OCI-LY1 (cell line): Measurements from ENCODE around the gene MRLN.
"Not testable (repeated sequence)": the region's sequence is repeated elsewhere in the genome, so short reads cannot be mapped to it uniquely, and the experiment has no call there.

Experiments used
- H2AFZ ChIP-seq: fragments of 200-600 bp; sonication (generic), shearing (Covaris generic); 2 replicates; pipeline ENCODE4 v1.6.0; 2014; ENCODE audit warnings: antibody characterized with exemption, mild to moderate bottlenecking, low read length
- H3F3A ChIP-seq: fragments of 200-600 bp; sonication (generic), shearing (Covaris generic); 2 replicates; pipeline ENCODE4 v1.6.0; 2014; ENCODE audit warnings: mild to moderate bottlenecking, antibody characterized with exemption, low read length, moderate library complexity; ENCODE audit not compliant: insufficient read depth
- H3K27ac ChIP-seq: fragments of 200-600 bp; sonication (generic); 2 replicates; pipeline ENCODE4 v1.5.1; 2014; ENCODE audit warnings: low read length, mixed run types, mild to moderate bottlenecking, low read depth; ENCODE audit not compliant: poor library complexity, severe bottlenecking
- H3K27me3 ChIP-seq: fragments of 200-600 bp; sonication (generic); 2 replicates; pipeline ENCODE4 v1.6.0; 2014; ENCODE audit warnings: antibody characterized with exemption, mild to moderate bottlenecking, low read length, moderate library complexity; ENCODE audit not compliant: insufficient read depth
- H3K36me3 ChIP-seq: fragments of 200-600 bp; sonication (generic); 2 replicates; pipeline ENCODE4 v1.6.1; 2014; ENCODE audit warnings: mild to moderate bottlenecking, antibody characterized with exemption, low read length, moderate library complexity, mixed read lengths; ENCODE audit not compliant: insufficient read depth
- H3K4me1 ChIP-seq: fragments of 200-600 bp; sonication (generic); 2 replicates; pipeline ENCODE4 v1.5.1; 2014; ENCODE audit warnings: mild to moderate bottlenecking, low read length, moderate library complexity; ENCODE audit not compliant: insufficient read depth, severe bottlenecking
- H3K4me2 ChIP-seq: fragments of 200-600 bp; sonication (generic), shearing (Covaris generic); 2 replicates; pipeline ENCODE4 v1.6.1; 2014; ENCODE audit warnings: low read length
- H3K4me3 ChIP-seq: fragments of 200-600 bp; sonication (generic); 2 replicates; pipeline ENCODE4 v1.5.1; 2014; ENCODE audit warnings: low read length, low read depth, mild to moderate bottlenecking, mixed read lengths; ENCODE audit not compliant: poor library complexity, severe bottlenecking
- H3K79me2 ChIP-seq: fragments of 200-600 bp; shearing (Covaris generic); 2 replicates; pipeline ENCODE4 v1.6.1; 2016; ENCODE audit warnings: mixed run types, low read length, mixed read lengths; ENCODE audit not compliant: insufficient read depth
- H3K9ac ChIP-seq: fragments of 200-600 bp; sonication (generic), shearing (Covaris generic); 2 replicates; pipeline ENCODE4 v1.6.1; 2014; ENCODE audit warnings: mild to moderate bottlenecking, low read length, mixed read lengths
- H3K9me2 ChIP-seq: fragments of 200-600 bp; sonication (generic), shearing (Covaris generic); 2 replicates; pipeline ENCODE4 v1.6.1; 2014; ENCODE audit warnings: low read depth, mild to moderate bottlenecking, low read length, mixed read lengths
- H3K9me3 ChIP-seq: fragments of 200-600 bp; shearing (Covaris generic); 2 replicates; pipeline ENCODE4 v1.6.1; 2014; ENCODE audit warnings: low read length, mixed read lengths
- H4K20me1 ChIP-seq: fragments of 200-600 bp; sonication (generic), shearing (Covaris generic); 2 replicates; pipeline ENCODE4 v1.6.0; 2016; ENCODE audit warnings: mild to moderate bottlenecking, low read length; ENCODE audit not compliant: insufficient read depth
- EZH2 ChIP-seq: fragments of 200-600 bp; sonication (generic), shearing (Covaris generic); IDR thresholded peaks from 2 replicates; pipeline ENCODE4 v1.8.0; 2017; ENCODE audit warnings: borderline replicate concordance, mixed run types, mild to moderate bottlenecking, antibody characterized with exemption, low read length, moderate library complexity, mixed read lengths
- TF ChIP-seq, protein P1 (sequence below): fragments of 200-600 bp; sonication (generic), shearing (Covaris generic); IDR thresholded peaks from 2 replicates; pipeline ENCODE4 v1.5.1; 2017; ENCODE audit warnings: mild to moderate bottlenecking, antibody characterized with exemption, low read length, moderate library complexity, mixed read lengths

MRLN gene

DNA sequence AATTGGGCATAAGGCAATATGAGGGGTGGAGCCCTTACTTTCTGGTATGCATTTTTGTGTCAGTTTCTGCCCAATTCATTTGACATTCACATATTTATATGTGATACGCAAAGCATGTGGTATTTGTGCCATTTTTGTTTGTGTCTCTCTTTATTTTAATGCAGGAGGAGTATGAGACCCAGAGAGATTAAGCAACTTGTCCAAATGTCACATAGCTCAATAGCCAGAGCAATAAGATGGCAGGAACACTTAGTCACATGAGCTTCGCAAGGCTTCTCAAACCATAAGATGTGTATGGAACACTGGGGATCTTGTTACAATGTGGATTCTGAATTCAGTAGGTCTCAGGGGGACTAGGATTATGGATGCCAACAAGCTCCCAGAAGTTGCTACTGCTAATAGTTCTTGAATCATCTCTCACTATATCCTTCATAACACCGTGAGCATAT, 19.2 kb downstream of the MRLN start:
- Histone ChIP-seq H3K4me2 (no peak overlapping the region), H3K4me1 (no peaks in the 10 kb centered on the region), H3K27me3 (no peaks in the 10 kb centered on the region; the same call in 1 of the 2 replicates), H3K9ac (no peak overlapping the region), H3K9me3 (no peaks in the 10 kb centered on the region), H3K9me2 (no peaks in the 10 kb centered on the region), H2AFZ (no peak overlapping the region), H4K20me1 (no peaks in the 10 kb centered on the region), H3K36me3 (no peaks in the 10 kb centered on the region), H3K4me3 (no peak overlapping the region), H3F3A (no peaks in the 10 kb centered on the region), H3K79me2 (no peaks in the 10 kb centered on the region), H3K27ac (no peak overlapping the region)
- TF ChIP-seq, protein P1, sequence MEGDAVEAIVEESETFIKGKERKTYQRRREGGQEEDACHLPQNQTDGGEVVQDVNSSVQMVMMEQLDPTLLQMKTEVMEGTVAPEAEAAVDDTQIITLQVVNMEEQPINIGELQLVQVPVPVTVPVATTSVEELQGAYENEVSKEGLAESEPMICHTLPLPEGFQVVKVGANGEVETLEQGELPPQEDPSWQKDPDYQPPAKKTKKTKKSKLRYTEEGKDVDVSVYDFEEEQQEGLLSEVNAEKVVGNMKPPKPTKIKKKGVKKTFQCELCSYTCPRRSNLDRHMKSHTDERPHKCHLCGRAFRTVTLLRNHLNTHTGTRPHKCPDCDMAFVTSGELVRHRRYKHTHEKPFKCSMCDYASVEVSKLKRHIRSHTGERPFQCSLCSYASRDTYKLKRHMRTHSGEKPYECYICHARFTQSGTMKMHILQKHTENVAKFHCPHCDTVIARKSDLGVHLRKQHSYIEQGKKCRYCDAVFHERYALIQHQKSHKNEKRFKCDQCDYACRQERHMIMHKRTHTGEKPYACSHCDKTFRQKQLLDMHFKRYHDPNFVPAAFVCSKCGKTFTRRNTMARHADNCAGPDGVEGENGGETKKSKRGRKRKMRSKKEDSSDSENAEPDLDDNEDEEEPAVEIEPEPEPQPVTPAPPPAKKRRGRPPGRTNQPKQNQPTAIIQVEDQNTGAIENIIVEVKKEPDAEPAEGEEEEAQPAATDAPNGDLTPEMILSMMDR = no peak
- no peak for TF ChIP-seq EZH2

DNA sequence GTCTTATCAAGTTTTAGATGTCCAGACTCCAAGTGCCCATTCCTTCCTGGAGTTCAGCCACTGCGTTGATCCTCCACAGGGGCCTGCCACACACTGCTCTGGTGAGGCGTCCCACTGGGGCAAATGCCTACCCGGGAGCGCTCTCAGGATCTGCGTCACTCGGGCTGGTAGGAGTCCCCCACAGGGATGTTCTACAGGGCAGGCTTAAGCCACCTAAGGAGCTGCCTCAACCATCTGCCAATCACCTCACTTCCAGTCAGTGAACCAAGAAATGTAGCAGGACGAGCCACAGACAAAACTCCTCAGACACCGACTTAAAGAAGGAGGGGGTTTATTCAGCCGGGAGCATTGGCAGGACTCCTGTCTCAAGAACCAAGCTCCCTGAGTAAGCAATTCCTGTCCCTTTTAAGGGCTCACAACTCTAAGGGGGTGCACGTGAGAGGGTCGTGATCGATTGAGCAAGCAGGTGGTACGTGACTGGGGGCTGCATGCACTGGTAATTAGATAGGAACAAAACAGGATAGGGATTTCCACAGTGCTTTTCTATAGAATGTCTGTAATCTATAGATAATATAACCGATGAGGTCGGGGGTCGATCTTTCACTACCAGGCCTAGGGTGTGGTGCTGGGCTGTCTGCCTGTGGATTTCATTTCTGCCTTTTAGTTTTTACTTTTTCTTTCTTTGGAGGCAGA, 19.8 kb downstream of the MRLN start:
- not testable (repeated sequence) for H3K4me3 ChIP-seq, H3K36me3 ChIP-seq, H3K9me3 ChIP-seq, H3K27me3 ChIP-seq, H3K4me2 ChIP-seq, H3K79me2 ChIP-seq, H4K20me1 ChIP-seq, H3F3A ChIP-seq, H3K9me2 ChIP-seq, H2AFZ ChIP-seq, H3K27ac ChIP-seq, H3K9ac ChIP-seq, H3K4me1 ChIP-seq

DNA sequence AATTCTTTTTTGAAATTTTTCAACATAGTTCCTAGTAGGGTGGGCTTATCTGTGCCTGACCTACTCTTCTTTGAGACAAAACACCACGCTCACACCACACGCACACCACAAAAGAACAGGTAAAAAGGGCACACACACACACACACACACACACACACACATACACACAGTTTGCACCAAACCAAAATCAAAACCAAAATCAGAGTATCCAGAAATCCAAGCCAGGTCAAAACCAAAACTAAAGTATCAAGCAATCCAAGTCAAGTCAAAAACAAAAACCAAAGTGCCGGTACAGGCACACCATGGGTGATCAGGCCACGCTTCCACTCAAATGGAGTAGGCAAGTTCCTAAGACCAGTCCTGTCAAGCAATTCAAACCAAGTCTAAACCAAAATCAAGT, 20.4 kb downstream of the MRLN start:
- H3K27ac ChIP-seq, H3K36me3 ChIP-seq, H4K20me1 ChIP-seq, H2AFZ ChIP-seq, H3F3A ChIP-seq, H3K9ac ChIP-seq, H3K4me3 ChIP-seq, H3K9me2 ChIP-seq, H3K4me1 ChIP-seq, H3K27me3 ChIP-seq, H3K79me2 ChIP-seq, H3K9me3 ChIP-seq, H3K4me2 ChIP-seq: not testable (repeated sequence)

DNA sequence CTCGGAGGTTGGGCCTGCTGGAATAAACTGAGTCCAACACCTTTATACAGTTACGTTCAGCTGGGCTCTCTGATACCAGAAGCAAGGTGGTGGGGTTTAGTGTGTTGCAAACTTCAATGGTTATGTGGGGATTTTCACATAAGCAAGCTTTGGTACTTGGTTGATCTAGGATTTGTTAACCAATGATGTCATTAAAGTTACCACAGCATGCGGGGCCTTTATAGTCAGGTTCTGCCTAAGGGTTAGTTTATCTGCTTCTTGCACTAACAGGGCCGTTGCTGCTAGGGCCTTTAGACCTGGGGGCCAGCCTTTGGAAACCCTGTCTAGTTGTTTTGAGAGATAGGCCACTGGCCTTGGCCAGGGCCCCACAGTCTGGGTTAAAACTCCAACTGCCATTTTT, 24.1 kb downstream of the MRLN start:
- not testable (repeated sequence) for H3K79me2 ChIP-seq, H3K9me2 ChIP-seq, H3K9ac ChIP-seq, H3K9me3 ChIP-seq, H3K36me3 ChIP-seq, H3K4me1 ChIP-seq, H2AFZ ChIP-seq, H4K20me1 ChIP-seq, H3K27me3 ChIP-seq, H3K4me2 ChIP-seq, H3K27ac ChIP-seq, H3F3A ChIP-seq, H3K4me3 ChIP-seq
